Measurements from ENCODE around the gene USP5.
A peak's percentile ranks its signal among the peaks of the same experiment; 100 is the strongest.

The USP5 gene

DNA sequence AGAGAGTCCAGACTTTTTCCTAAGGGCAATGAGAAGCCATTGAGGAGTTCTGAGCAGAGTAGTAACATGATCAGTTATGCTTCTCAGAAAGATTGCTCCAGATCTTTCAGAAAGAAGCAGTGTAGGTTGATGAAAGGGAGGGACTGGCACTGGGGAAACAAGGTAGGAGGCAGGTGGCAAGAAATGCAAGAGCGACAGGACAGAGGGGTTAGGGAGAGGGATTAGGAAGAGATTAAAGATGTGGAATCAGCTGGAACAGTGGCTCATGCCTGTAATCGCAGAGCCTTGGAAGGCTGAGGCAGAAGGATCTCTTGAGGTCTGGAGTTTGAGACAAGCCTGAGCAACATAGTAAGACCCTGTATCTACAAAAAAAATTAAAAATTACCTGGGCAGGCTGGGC lies 4.3 kb upstream of the USP5 start:
- DNase-seq = peak; percentile 79
- H3K27ac ChIP-seq = peak overlapping the region; percentile 92
- no peaks in the 10 kb centered on the region for H3K9me3 ChIP-seq (ENCODE audit: severe bottlenecking)
- no peaks in the 10 kb centered on the region for H3K27me3 ChIP-seq (ENCODE audit: insufficient read depth, low read depth, severe bottlenecking)
- TF ChIP-seq CTCF (IDR thresholded peaks at IDR 0.05; ENCODE audit: low read depth, low read length) = no peak
- H3K36me3 ChIP-seq = peaks cover 82% of the 10 kb centered on the region
- H3K4me3 ChIP-seq (ENCODE audit: low read depth, low read length) = no peak overlapping the region; the same call in 1 of the 2 replicates

DNA sequence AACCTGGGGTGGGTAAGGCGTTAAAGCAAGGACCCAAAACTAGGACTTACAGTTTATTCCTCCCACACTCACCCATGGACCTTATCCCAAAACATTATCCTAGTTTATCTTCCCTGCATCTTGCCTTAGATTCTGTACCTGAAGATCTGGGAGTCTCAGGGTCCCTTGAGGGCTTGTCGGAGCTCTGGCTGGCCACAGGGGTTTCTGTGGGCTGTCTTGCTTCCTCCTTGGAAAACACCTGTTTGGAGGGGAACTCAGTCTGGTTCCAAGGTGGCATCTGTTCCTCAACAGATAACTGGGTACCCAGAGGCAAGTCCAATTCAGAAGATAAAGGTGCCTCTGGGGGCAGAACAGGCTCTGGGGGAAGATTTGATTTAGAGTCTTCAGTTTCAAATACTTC lies 2.5 kb upstream of the USP5 start:
- TF ChIP-seq CTCF (IDR thresholded peaks at IDR 0.05; ENCODE audit: low read depth, low read length) = no peak
- Histone ChIP-seq H3K36me3 (peaks cover 71% of the 10 kb centered on the region), H3K4me3 (ENCODE audit: low read depth, low read length) (no peak overlapping the region), H3K27me3 (ENCODE audit: insufficient read depth, low read depth, severe bottlenecking) (no peaks in the 10 kb centered on the region), H3K9me3 (ENCODE audit: severe bottlenecking) (no peaks in the 10 kb centered on the region), H3K27ac (peak overlapping the region; percentile 92)
- no peak for DNase-seq

DNA sequence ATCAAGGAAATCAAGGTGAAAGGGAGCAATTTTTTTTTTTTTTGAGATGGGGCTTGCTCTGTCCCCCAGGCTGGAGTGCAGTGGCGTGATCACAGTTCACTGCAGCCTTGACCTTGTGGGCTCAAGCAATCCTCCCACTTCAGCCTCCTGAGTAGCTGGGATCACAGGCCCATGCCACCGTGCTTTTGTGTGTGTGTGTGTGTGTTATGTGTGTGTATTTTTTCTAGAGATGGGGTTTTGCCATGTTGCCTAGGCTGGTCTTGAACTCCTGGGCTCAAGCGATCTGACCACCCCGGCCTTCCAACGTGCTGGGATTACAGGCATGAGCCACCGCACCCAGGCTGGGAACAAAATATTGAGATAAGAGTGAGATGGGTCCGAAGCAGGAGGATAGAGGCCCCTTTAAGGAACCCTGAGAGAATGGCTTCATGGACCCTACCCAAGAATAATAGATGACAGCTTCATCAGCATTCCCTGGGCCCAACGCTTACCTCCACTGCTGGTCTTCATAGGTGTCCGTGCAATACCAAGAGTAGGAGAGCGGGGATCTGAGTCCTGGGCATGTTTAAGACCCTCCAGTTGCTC lies 1.9 kb upstream of the USP5 start:
- DNase-seq = no peak
- no peak for TF ChIP-seq CTCF (IDR thresholded peaks at IDR 0.05; ENCODE audit: low read depth, low read length)
- H3K36me3 ChIP-seq = peaks cover 65% of the 10 kb centered on the region
- peak overlapping the region; percentile 92 for H3K27ac ChIP-seq
- no peaks in the 10 kb centered on the region for H3K27me3 ChIP-seq (ENCODE audit: insufficient read depth, low read depth, severe bottlenecking)
- H3K4me3 ChIP-seq (ENCODE audit: low read depth, low read length) = peak overlapping the region; percentile 77
- no peaks in the 10 kb centered on the region for H3K9me3 ChIP-seq (ENCODE audit: severe bottlenecking)

DNA sequence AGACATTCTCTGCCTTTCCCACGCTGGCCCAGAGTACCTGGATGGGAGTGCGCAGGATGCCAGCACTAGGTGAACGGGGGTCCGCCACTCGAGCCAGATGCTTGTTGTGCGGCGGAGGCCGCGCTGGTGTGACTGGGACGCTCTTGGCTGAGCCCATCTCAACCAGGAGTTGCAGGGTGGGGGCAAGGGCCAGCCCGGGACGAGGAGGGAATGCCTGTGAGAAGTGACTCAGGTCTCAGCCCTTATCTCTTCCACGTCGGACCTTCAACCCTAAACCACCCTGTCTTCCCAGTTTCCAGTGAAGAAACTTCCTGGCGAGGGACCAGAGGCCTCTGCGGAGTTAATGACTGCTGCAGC lies 1.2 kb upstream of the USP5 start:
- peak overlapping the region; percentile 77 for H3K4me3 ChIP-seq (ENCODE audit: low read depth, low read length)
- TF ChIP-seq CTCF (IDR thresholded peaks at IDR 0.05; ENCODE audit: low read depth, low read length) = no peak
- no peak for DNase-seq
- H3K27ac ChIP-seq = peak overlapping the region; percentile 92
- no peaks in the 10 kb centered on the region for H3K27me3 ChIP-seq (ENCODE audit: insufficient read depth, low read depth, severe bottlenecking)
- H3K9me3 ChIP-seq (ENCODE audit: severe bottlenecking) = no peaks in the 10 kb centered on the region
- peaks cover 62% of the 10 kb centered on the region for H3K36me3 ChIP-seq

- peak within 1 kb of the TSS; percentile 92 for H3K27ac ChIP-seq
- TF ChIP-seq CTCF (IDR thresholded peaks at IDR 0.05; ENCODE audit: low read depth, low read length) = no peak
- DNase-seq = peak; percentile 97
- H3K27me3 ChIP-seq (ENCODE audit: insufficient read depth, low read depth, severe bottlenecking) = no peaks in the 10 kb centered on the region
- H3K9me3 ChIP-seq (ENCODE audit: severe bottlenecking) = no peaks in the 10 kb centered on the region
- peaks cover 62% of the 10 kb centered on the region for H3K36me3 ChIP-seq
- H3K4me3 ChIP-seq (ENCODE audit: low read depth, low read length) = peak within 1 kb of the TSS; percentile 77
Observed at GRCh38 chr12:6851153-6851920, 613 bp upstream of the USP5 start, which contains the start of gene CDCA3. Gene CDCA3, minus strand, starts transcription at chr12:6851286. Its CDS starts 334 bp downstream, at chr12:6850952.
